A549 (cell line): Measurements from ENCODE around the gene SLC2A1. TPM values are rescaled to one million over a fixed set of nuclear protein-coding genes. Genes with fewer than 3 reads are reported as not detected.

Source experiments
- ATAC-seq, 2 experiments: fragments of 200-7000 bp in 1 of 2; fragments of >200 bp in 1 of 2; cut with Nextera tagmentation in 1 of 2; cut with Tn5 transposase in 1 of 2; 3 replicates each; pipeline versions ENCODE4 v1.8.0 to v1.9.1; 2018 to 2020; ENCODE audit warnings: mild to moderate bottlenecking in 1 of 2, moderate library complexity in 1 of 2
- CTCF ChIA-PET: fragments of 300-600 bp; sonication (Branson Sonifier 250); formaldehyde crosslinking; extraction: SDS; loops from one replicate; lab custom pipeline; 2021; ENCODE audit warnings: antibody characterized with exemption, inconsistent platforms; lab: Yijun Ruan, JAX
- POLR2A ChIA-PET: fragments of 350-600 bp; formaldehyde crosslinking; extraction: SDS; loops from one replicate; lab custom pipeline; 2021; ENCODE audit warnings: antibody characterized with exemption, inconsistent platforms; lab: Yijun Ruan, JAX
- DNase-seq, 2 experiments: peaks; one replicate each; pipeline versions ENCODE4 v3.0.0 to v3.0.0-alpha.2; 2011 to 2016; ENCODE audit warnings: low read depth in 1 of 2, low spot score in 1 of 2
- FAIRE-seq: peaks from 2 replicates; lab custom pipeline; 2011; peaks lifted over from hg19 to GRCh38; lab: Jason Lieb, UNC
- H3K27ac ChIP-seq, 2 experiments: fragments of >200 bp; sonication (Bioruptor Twin); formaldehyde crosslinking; 3 replicates each; pipeline ENCODE4 v1.5.1; 2016 to 2017
- H3K4me1 ChIP-seq: fragments of >200 bp; sonication (Bioruptor Twin); formaldehyde crosslinking; 3 replicates; pipeline ENCODE4 v1.6.1; 2016
- H3K4me2 ChIP-seq: fragments of >200 bp; sonication (Bioruptor Twin); formaldehyde crosslinking; 3 replicates; pipeline ENCODE4 v1.6.1; 2016
- H3K4me3 ChIP-seq: fragments of >200 bp; sonication (Bioruptor Twin); formaldehyde crosslinking; 3 replicates; pipeline ENCODE4 v1.5.1; 2016
- H3K9me3 ChIP-seq: fragments of >200 bp; sonication (Bioruptor Twin); formaldehyde crosslinking; 3 replicates; pipeline ENCODE4 v1.6.1; 2016
- BHLHE40 ChIP-seq: IDR thresholded peaks from 2 replicates; pipeline ENCODE4 v1.6.1; 2012; ENCODE audit warnings: low read depth, low read length, inconsistent platforms
- CBX2 ChIP-seq: fragments of 200-600 bp; sonication (generic); IDR thresholded peaks from 2 replicates; pipeline ENCODE4 v1.6.1; 2016; ENCODE audit warnings: low read depth, mild to moderate bottlenecking, borderline replicate concordance
- CBX8 ChIP-seq: fragments of 200-600 bp; sonication (generic); IDR thresholded peaks from 2 replicates; pipeline ENCODE4 v1.6.1; 2016
- CHD4 ChIP-seq: fragments of 200-600 bp; sonication (generic); IDR thresholded peaks from 2 replicates; pipeline ENCODE4 v1.6.1; 2016; ENCODE audit warnings: antibody characterized with exemption, mild to moderate bottlenecking, borderline replicate concordance
- E2F6 ChIP-seq: IDR thresholded peaks from 2 replicates; pipeline ENCODE4 v1.6.1; 2012; ENCODE audit warnings: low read depth, borderline replicate concordance
- ESRRA ChIP-seq: fragments of 150-350 bp; IDR thresholded peaks from 2 replicates; pipeline ENCODE4 v1.6.1; 2014; ENCODE audit warnings: mild to moderate bottlenecking, low read length, borderline replicate concordance
- FOSL2 ChIP-seq, 2 experiments: fragments of 450-650 bp in 1 of 2; fragments of >200 bp in 1 of 2; sonication (Bioruptor Twin) in 1 of 2; formaldehyde crosslinking; IDR thresholded peaks; 2 replicates each; pipeline versions ENCODE4 v1.5.0 to v1.6.1; 2016 to 2020; ENCODE audit warnings: mild to moderate bottlenecking in 1 of 2, moderate library complexity in 1 of 2
- GATA3 ChIP-seq: IDR thresholded peaks from 2 replicates; pipeline ENCODE4 v1.6.1; 2012; ENCODE audit warnings: borderline replicate concordance
- HOXB5 ChIP-seq: fragments of 250-450 bp; sonication (Bioruptor Pico); IDR thresholded peaks from 2 replicates; pipeline ENCODE4 v1.5.0; 2020; ENCODE audit warnings: mild to moderate bottlenecking, moderate library complexity
- JUN ChIP-seq, 2 experiments: fragments of >200 bp; sonication (Bioruptor Twin); formaldehyde crosslinking; IDR thresholded peaks; 2 replicates in 1 of 2; 3 replicates in 1 of 2; pipeline ENCODE4 v1.6.1; 2016 to 2017
- MAFK ChIP-seq: fragments of 450-650 bp; IDR thresholded peaks from 2 replicates; pipeline ENCODE4 v1.6.1; 2014; ENCODE audit not compliant: partially characterized antibody
- MAZ ChIP-seq: fragments of 150-350 bp; IDR thresholded peaks from 2 replicates; pipeline ENCODE4 v1.6.1; 2014; ENCODE audit warnings: antibody characterized with exemption, low read depth, low read length, borderline replicate concordance
- NPAS2 ChIP-seq: fragments of 250-450 bp; sonication (Bioruptor Pico); IDR thresholded peaks from 2 replicates; pipeline ENCODE4 v1.8.0; 2022; ENCODE audit warnings: mild to moderate bottlenecking, moderate library complexity, borderline replicate concordance
- PHF8 ChIP-seq: fragments of 200-600 bp; sonication (generic); IDR thresholded peaks from 2 replicates; pipeline ENCODE4 v1.6.1; 2016; ENCODE audit warnings: low read depth, mild to moderate bottlenecking, antibody characterized with exemption, moderate library complexity, borderline replicate concordance
- SREBF2 ChIP-seq: fragments of 450-650 bp; IDR thresholded peaks from 2 replicates; pipeline ENCODE4 v1.6.1; 2014; ENCODE audit warnings: mild to moderate bottlenecking, moderate library complexity
- ZC3H11A ChIP-seq: fragments of 450-650 bp; IDR thresholded peaks from 2 replicates; pipeline ENCODE4 v1.6.1; 2014; ENCODE audit warnings: antibody characterized with exemption, mild to moderate bottlenecking
- ZNF302 ChIP-seq: fragments of 250-450 bp; sonication (Bioruptor Pico); IDR thresholded peaks from 2 replicates; pipeline ENCODE4 v1.9.0; 2021; ENCODE audit warnings: inconsistent platforms, mild to moderate bottlenecking, moderate library complexity
- ZSCAN20 ChIP-seq: fragments of 250-450 bp; sonication (Bioruptor Pico); IDR thresholded peaks from 2 replicates; pipeline ENCODE4 v1.8.0; 2022; ENCODE audit warnings: mild to moderate bottlenecking, moderate library complexity
- WGBS: methylation state at CpG from one replicate; pipeline ENCODE4 v1.1.6; 2017; ENCODE audit errors: missing lambda C conversion rate; 5-methylcytosine and 5-hydroxymethylcytosine counted together
- polyA plus RNA-seq, 4 experiments: library from polyadenylated mRNA; depleted of rRNA in 3 of 4; stranded (reverse); fragments of >200 nt; fragmentation: RNase III in 1 of 4; extraction: RNeasy Plus Mini Kit Qiagen cat#74134 plus additional on column Dnase treatment in 1 of 4; gene quantifications; 2 replicates in 3 of 4; 3 replicates in 1 of 4; pipeline ENCODE4 v1.2.3, GENCODE V29; 2011 to 2017
- TF ChIP-seq, protein P1 (sequence below): fragments of 150-350 bp; IDR thresholded peaks from 2 replicates; pipeline ENCODE4 v1.6.1; 2014; ENCODE audit warnings: low read depth, mild to moderate bottlenecking, low read length
- TF ChIP-seq, protein P2 (sequence below): IDR thresholded peaks from 2 replicates; pipeline ENCODE4 v1.6.1; 2012
- TF ChIP-seq, protein P3 (sequence below): fragments of >200 bp; sonication (Bioruptor Twin); formaldehyde crosslinking; IDR thresholded peaks from 2 replicates; pipeline ENCODE4 v1.6.1; 2016

The SLC2A1 gene
- polyA plus RNA-seq, 2 of the 4 experiments (the other 2 are of a cell fraction): 106 to 124 TPM

GRCh38 chr1:42933610-42934491 lies 24.8 kb downstream of the SLC2A1 start:
- ChIA-PET POLR2A (no interaction called here), CTCF (interaction anchor here (1.1 to 5.1 kb wide), 4 partner anchors 9 to 140 kb away, joined by 3 to 37 read pairs (median 7); no protein-coding TSS in a partner anchor)
- H3K4me2 ChIP-seq: peak overlapping the region; percentile 76; the same call in 2 of the 3 replicates
- no peak for ATAC-seq
- TF ChIP-seq NPAS2 (CRISPR knock-in tag): no peak
- TF ChIP-seq MAFK: no peak
- no peak for TF ChIP-seq BHLHE40
- no peak for TF ChIP-seq MAZ
- TF ChIP-seq CHD4: no peak
- no peak for TF ChIP-seq CBX2
- TF ChIP-seq CBX8: no peak
- TF ChIP-seq, protein P1, sequence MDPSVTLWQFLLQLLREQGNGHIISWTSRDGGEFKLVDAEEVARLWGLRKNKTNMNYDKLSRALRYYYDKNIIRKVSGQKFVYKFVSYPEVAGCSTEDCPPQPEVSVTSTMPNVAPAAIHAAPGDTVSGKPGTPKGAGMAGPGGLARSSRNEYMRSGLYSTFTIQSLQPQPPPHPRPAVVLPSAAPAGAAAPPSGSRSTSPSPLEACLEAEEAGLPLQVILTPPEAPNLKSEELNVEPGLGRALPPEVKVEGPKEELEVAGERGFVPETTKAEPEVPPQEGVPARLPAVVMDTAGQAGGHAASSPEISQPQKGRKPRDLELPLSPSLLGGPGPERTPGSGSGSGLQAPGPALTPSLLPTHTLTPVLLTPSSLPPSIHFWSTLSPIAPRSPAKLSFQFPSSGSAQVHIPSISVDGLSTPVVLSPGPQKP: no peak
- no peak for TF ChIP-seq ZSCAN20
- TF ChIP-seq FOSL2 (IDR thresholded peaks at IDR 0.05): no peak
- TF ChIP-seq FOSL2 (CRISPR knock-in tag; IDR thresholded peaks at IDR 0.05): no peak
- no peak for TF ChIP-seq ESRRA
- no peak for TF ChIP-seq ZC3H11A
- no peak for FAIRE-seq
- no peak overlapping the region for H3K4me3 ChIP-seq
- peak overlapping the region; percentile 91 to 99 for H3K27ac ChIP-seq
- H3K4me1 ChIP-seq: peaks cover 78% of the 10 kb centered on the region
- WGBS: 87% methylated on average over 9 of the region's 9 CpGs
- H3K9me3 ChIP-seq: no peaks in the 10 kb centered on the region
- no peak for DNase-seq

DNA sequence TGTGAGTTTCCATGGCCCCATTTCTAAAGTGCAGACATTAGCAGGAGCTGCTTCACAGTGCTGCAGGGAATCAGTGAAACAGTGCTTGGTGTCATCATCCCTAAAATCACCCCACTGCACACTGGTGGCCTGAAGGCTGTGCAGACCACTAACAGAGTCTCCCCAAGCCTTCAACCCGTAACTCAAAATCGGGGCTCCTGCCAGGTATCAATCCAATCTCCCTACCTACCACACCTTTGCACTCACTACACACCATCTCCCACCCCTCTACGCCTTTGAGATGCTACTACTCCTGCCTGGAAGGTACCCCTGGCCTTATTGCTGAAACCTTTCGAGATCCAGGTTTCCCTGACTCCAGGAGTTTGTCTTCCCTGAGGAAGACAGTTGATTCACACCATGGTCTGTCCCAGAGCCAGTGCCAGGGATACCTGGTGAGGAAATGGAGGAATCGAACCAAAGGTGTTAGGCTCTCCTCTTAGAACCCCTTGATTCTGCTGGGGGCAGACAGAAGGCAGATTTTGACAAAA lies 25.5 kb downstream of the SLC2A1 start:
- Histone ChIP-seq H3K27ac (peak overlapping the region; percentile 91 to 99), H3K9me3 (no peaks in the 10 kb centered on the region), H3K4me3 (no peak overlapping the region), H3K4me1 (peaks cover 74% of the 10 kb centered on the region), H3K4me2 (peak overlapping the region; percentile 76; the same call in 1 of the 3 replicates)
- TF ChIP-seq GATA3: no peak
- TF ChIP-seq SREBF2: no peak
- no peak for TF ChIP-seq E2F6
- TF ChIP-seq ESRRA: no peak
- TF ChIP-seq, protein P2, sequence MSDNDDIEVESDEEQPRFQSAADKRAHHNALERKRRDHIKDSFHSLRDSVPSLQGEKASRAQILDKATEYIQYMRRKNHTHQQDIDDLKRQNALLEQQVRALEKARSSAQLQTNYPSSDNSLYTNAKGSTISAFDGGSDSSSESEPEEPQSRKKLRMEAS: no peak
- TF ChIP-seq, protein P3, sequence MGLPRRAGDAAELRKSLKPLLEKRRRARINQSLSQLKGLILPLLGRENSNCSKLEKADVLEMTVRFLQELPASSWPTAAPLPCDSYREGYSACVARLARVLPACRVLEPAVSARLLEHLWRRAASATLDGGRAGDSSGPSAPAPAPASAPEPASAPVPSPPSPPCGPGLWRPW: no peak
- TF ChIP-seq ZNF302 (CRISPR knock-in tag): no peak
- no peak for TF ChIP-seq PHF8
- no peak for TF ChIP-seq JUN (IDR thresholded peaks at IDR 0.05)
- no peak for TF ChIP-seq HOXB5
- no peak for ATAC-seq
- no peak for FAIRE-seq
- ChIA-PET CTCF (interaction anchor here (1.6 to 2.2 kb wide), 2 partner anchors 9 to 140 kb away, joined by 6 to 8 read pairs; no protein-coding TSS in a partner anchor), POLR2A (no interaction called here)
- DNase-seq: no peak
- WGBS: 86% methylated on average over 5 of the region's 5 CpGs
